Cardiac septum (tissue), 1 donor: ENCODE results near the gene KCNAB1. TPM values are rescaled to one million over a fixed set of nuclear protein-coding genes. Genes with fewer than 3 reads are reported as not detected.
"Not testable (repeated sequence)": the region's sequence is repeated elsewhere in the genome, so short reads cannot be mapped to it uniquely, and the experiment has no call there.

Source experiments
- DNase-seq: peaks from one replicate; pipeline ENCODE4 v3.0.0-alpha.2; 2020; ENCODE audit warnings: low spot score
- intact Hi-C: fragments of 100-400 bp; cut with DNase I; formaldehyde crosslinking; loops from one replicate; pipeline ENCODE4 v1.14.0; 2022
- total RNA-seq: library from RNA; stranded (reverse); fragmentation: NEBNext Ultra II Directional; extraction: Animal tissue kit (Norgen Biotek cat#: 25700); gene quantifications from one replicate; pipeline ENCODE4 v1.2.1, GENCODE V29; 2021
- donor health status: DM: no; HTN: no; CAD: no.

KCNAB1 gene
- total RNA-seq, 1 donor from 2014 or later: 2.5 TPM

GRCh38 chr3:156209631-156210335 is 89.4 kb downstream of the KCNAB1 start:
- no peak for DNase-seq
- intact Hi-C loops: no loop called here

- intact Hi-C loops: no loop called here
- DNase-seq: no peak
Measured at GRCh38 chr3:156211583-156211982, 91.2 kb downstream of the KCNAB1 start.

- intact Hi-C loops: no loop called here
Measured at GRCh38 chr3:156214676-156215075, 94.3 kb downstream of the KCNAB1 start.

GRCh38 chr3:156215751-156216150 is 95.4 kb downstream of the KCNAB1 start:
- intact Hi-C loops: no loop called here
- no peak for DNase-seq

More at GRCh38 chr3:156214676-156215075, 94.3 kb downstream of the KCNAB1 start:
- DNase-seq: no peak

GRCh38 chr3:156216216-156216615 is 95.8 kb downstream of the KCNAB1 start:
- intact Hi-C loops: no loop called here

GRCh38 chr3:156216852-156217251 is 96.5 kb downstream of the KCNAB1 start:
- no peak for DNase-seq
- intact Hi-C loops: no loop called here

More at GRCh38 chr3:156216216-156216615, 95.8 kb downstream of the KCNAB1 start:
- DNase-seq: no peak

- DNase-seq: no peak
- intact Hi-C loops: no loop called here
Measured at GRCh38 chr3:156217674-156218352, 97.4 kb downstream of the KCNAB1 start.

GRCh38 chr3:156218353-156218744 is 98.0 kb downstream of the KCNAB1 start:
- no peak for DNase-seq
- intact Hi-C loops: no loop called here

- intact Hi-C loops, DNase-seq: not testable (repeated sequence)
Measured at GRCh38 chr3:156222381-156222780, 102.0 kb downstream of the KCNAB1 start.

GRCh38 chr3:156224046-156224445 is 103.7 kb downstream of the KCNAB1 start:
- intact Hi-C loops, DNase-seq: not testable (repeated sequence)

- DNase-seq: no peak
- intact Hi-C loops: no loop called here
Measured at GRCh38 chr3:156226676-156227420, 106.5 kb downstream of the KCNAB1 start.

- no peak for DNase-seq
- intact Hi-C loops: no loop called here
Measured at GRCh38 chr3:156227704-156228103, 107.3 kb downstream of the KCNAB1 start.

- intact Hi-C loops: no loop called here
- DNase-seq: no peak
Measured at GRCh38 chr3:156230278-156230900, 110.0 kb downstream of the KCNAB1 start.

- DNase-seq, intact Hi-C loops: not testable (repeated sequence)
Measured at GRCh38 chr3:156231221-156231620, 110.8 kb downstream of the KCNAB1 start.

- intact Hi-C loops: no loop called here
- DNase-seq: no peak
Measured at GRCh38 chr3:156233876-156234275, 113.5 kb downstream of the KCNAB1 start.

- DNase-seq: no peak
- intact Hi-C loops: no loop called here
Measured at GRCh38 chr3:156236556-156237260, 116.3 kb downstream of the KCNAB1 start.

- intact Hi-C loops: no loop called here
- no peak for DNase-seq
Measured at GRCh38 chr3:156240642-156241041, 120.3 kb downstream of the KCNAB1 start.

GRCh38 chr3:156246961-156247725 is 126.8 kb downstream of the KCNAB1 start:
- DNase-seq: no peak
- intact Hi-C loops: no loop called here

- no peak for DNase-seq
- intact Hi-C loops: no loop called here
Measured at GRCh38 chr3:156250550-156250949, 130.2 kb downstream of the KCNAB1 start.
